ENCODE results near the gene GRIK3. TPM values are rescaled to one million over a fixed set of nuclear protein-coding genes. Genes with fewer than 3 reads are reported as not detected.

Gene GRIK3
- total and polyA plus RNA-seq, 2 experiments from 2014 or later = 0.31 to 2.9 TPM

- DNase-seq (ENCODE audit: low spot score) = no peak
Measured at GRCh38 chr1:36987276-36987675, 47.0 kb downstream of the GRIK3 start.

More at GRCh38 chr1:36987276-36987675, 47.0 kb downstream of the GRIK3 start:
- Mint-ChIP-seq H3K4me3 (no peak overlapping the region), H3K9me3 (no peaks in the 10 kb centered on the region; the same call in 2 of the 3 replicates), H3K36me3 (ENCODE audit: low read depth) (no peaks in the 10 kb centered on the region), H3K4me1 (peaks cover 12% of the 10 kb centered on the region), H3K27me3 (ENCODE audit: insufficient read depth, low read depth, poor library complexity) (peaks cover 12% of the 10 kb centered on the region), H3K27ac (no peak overlapping the region)
- H3K36me3 ChIP-seq (ENCODE audit: insufficient read depth) = no peaks in the 10 kb centered on the region
- no peak overlapping the region for H3K4me2 ChIP-seq
- H3K27me3 ChIP-seq (ENCODE audit: insufficient read depth) = no peaks in the 10 kb centered on the region
- no peak overlapping the region for H3K4me3 ChIP-seq
- TF ChIP-seq POLR2AphosphoS5 (IDR thresholded peaks at IDR 0.05; ENCODE audit: low read depth) = no peak
- no peak for TF ChIP-seq EZH2phosphoT487 (IDR thresholded peaks at IDR 0.05; ENCODE audit: unreplicated experiment)
- no peak for TF ChIP-seq ZNF331 (CRISPR knock-in tag; IDR thresholded peaks at IDR 0.05; ENCODE audit: low read depth)
- no peak for TF ChIP-seq EZH2 (IDR thresholded peaks at IDR 0.05; ENCODE audit: low read depth, unreplicated experiment)
- TF ChIP-seq ZNF114 (CRISPR knock-in tag; IDR thresholded peaks at IDR 0.05) = no peak
- TF ChIP-seq REST (IDR thresholded peaks at IDR 0.05; ENCODE audit: unreplicated experiment) = no peak
- TF ChIP-seq JUNB (IDR thresholded peaks at IDR 0.05; ENCODE audit: unreplicated experiment) = no peak
- TF ChIP-seq CREB1 (CRISPR knock-in tag; IDR thresholded peaks at IDR 0.05; ENCODE audit: low read depth) = no peak
- no peak for TF ChIP-seq CTCF (conservative IDR thresholded peaks at IDR 0.05; ENCODE audit: low read depth in 2 of 2)
- no peak for TF ChIP-seq STAT1 (IDR thresholded peaks at IDR 0.05; ENCODE audit: unreplicated experiment)
- no peak for TF ChIP-seq ZNF462 (CRISPR knock-in tag; IDR thresholded peaks at IDR 0.05)
- no peak for TF ChIP-seq ETS1 (IDR thresholded peaks at IDR 0.05)
- no peak for TF ChIP-seq NANOG (IDR thresholded peaks at IDR 0.05; ENCODE audit: borderline replicate concordance)
- H3K4me1 ChIP-seq (ENCODE audit: insufficient read depth) = peaks cover 3% of the 10 kb centered on the region; the same call in 1 of the 2 replicates
- H3K79me2 ChIP-seq (replicated peaks; ENCODE audit: insufficient read depth) = no peaks in the 10 kb centered on the region
- H3K9me2 ChIP-seq (ENCODE audit: insufficient read depth) = no peaks in the 10 kb centered on the region
- H3K27ac ChIP-seq (ENCODE audit: low read depth) = no peak overlapping the region
- ATAC-seq = no peak
- H4K20me1 ChIP-seq (replicated peaks; ENCODE audit: insufficient read depth) = no peaks in the 10 kb centered on the region
- no peak overlapping the region for H2AFZ ChIP-seq
- no peaks in the 10 kb centered on the region for H3F3A ChIP-seq (replicated peaks; ENCODE audit: low read depth)
